Stimulated activated naive B cell treated with anti-CD40 and anti-IgM and Interleukin-4, amounts not matched to agents 10 μg/mL and 1 μg/mL and 100 μg/mL, for 72 hours (primary cell): ENCODE data around the gene C4orf33.
"Not testable (repeated sequence)": the region's sequence is repeated elsewhere in the genome, so short reads cannot be mapped to it uniquely, and the experiment has no call there.

ENCODE experiments used
- ATAC-seq, 2 donors: fragments of 150-1000 bp; cut with Tn5 transposase; replicated peaks; 2 replicates each; pipeline ENCODE4 v1.10.0; 2021; ENCODE audit warnings: moderate library complexity in 1 of 2
- DNase-seq: peaks from one replicate; pipeline ENCODE4 v3.0.0; 2021
- H3K27ac Mint-ChIP-seq: one replicate; pipeline ENCODE4 v1.8.0; 2022; ENCODE audit warnings: mild to moderate bottlenecking, mixed read lengths
- H3K27me3 Mint-ChIP-seq, 2 donors: one replicate each; pipeline ENCODE4 v1.8.0; 2022; ENCODE audit warnings: mixed read lengths in 2 of 2
- H3K36me3 Mint-ChIP-seq, 2 donors: one replicate each; pipeline ENCODE4 v1.8.0; 2022; ENCODE audit warnings: mixed read lengths in 2 of 2, mild to moderate bottlenecking in 1 of 2
- H3K4me1 Mint-ChIP-seq, 2 donors: one replicate each; pipeline ENCODE4 v1.8.0; 2022; ENCODE audit warnings: mixed read lengths in 2 of 2, mild to moderate bottlenecking in 1 of 2
- H3K4me3 Mint-ChIP-seq, 2 donors: one replicate each; pipeline ENCODE4 v1.8.0; 2022; ENCODE audit warnings: mild to moderate bottlenecking in 2 of 2, mixed read lengths in 2 of 2, moderate library complexity in 1 of 2
- H3K9me3 Mint-ChIP-seq, 2 donors: one replicate each; pipeline ENCODE4 v1.8.0; 2022; ENCODE audit warnings: mixed read lengths in 2 of 2, mild to moderate bottlenecking in 1 of 2

C4orf33 gene

DNA sequence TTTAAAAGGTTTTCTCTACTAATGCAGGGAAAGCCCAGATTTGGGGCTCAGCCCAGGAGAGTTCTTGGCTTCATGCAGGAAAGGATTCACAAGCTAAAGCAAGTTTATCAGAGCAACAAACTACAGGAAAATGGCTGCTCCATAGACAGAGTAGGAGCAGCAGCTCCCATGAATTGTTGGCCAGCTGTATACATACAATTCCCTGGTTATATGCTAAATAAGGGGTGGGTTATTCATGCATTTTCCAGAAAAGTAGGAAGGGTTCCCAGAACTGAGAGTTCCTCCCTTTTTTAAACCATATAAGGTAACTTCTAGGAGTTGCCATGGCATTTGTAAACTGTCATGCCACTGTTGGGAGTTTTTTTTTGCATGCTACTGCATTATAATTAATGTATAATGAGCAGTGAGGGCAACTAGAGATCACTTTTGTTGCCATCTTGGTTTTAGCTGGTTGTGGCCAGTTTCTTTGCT lies 2.6 kb downstream of the C4orf33 start:
- Mint-ChIP-seq H3K9me3 (no peaks in the 10 kb centered on the region), H3K27ac (no peak overlapping the region), H3K36me3 (peaks cover 4 to 6% of the 10 kb centered on the region in 2 donors), H3K27me3 (no peaks in the 10 kb centered on the region), H3K4me1 (peaks cover 4 to 5% of the 10 kb centered on the region in 2 donors), H3K4me3 (no peak overlapping the region)
- no peak for DNase-seq
- ATAC-seq, result no peak

DNA sequence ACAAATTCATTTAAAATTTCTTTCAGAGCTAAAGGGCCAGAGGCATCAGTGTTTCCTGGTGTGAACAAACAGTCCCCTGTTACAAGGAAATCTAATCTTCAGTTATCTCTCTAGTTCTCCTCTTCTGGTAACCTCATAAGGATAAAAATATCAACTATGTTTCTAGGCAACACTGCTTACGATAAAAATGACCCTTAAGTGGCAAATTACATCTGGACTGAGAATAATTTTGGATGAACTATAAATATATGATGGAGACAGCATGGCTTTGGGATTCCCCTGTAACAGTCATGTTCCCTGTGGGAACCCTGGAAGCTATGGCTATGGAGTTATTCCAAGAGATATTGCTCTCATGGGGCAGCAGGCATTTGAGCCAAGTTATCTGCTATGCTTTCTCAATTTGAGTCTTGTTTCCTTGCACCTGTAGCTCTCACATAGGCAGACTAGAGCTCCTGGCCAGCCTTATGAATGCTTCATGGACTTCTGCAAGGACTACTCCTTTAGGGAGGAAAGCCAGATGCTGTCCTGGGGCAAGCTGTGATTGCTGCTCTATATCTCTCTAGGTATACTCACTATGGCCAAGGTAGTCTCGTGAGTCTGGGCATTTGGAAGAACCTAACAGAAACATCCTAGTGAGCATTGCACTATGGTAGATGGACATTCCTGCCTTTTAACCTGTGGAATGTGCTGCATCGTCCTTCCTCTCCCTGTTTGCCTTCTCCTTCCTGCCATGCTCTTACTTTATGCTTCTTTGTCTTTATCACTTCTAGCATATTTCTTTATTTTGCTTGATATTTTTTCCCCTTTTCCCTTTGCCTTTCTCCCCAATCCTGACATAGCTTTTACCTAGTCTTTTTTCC lies 14.2 kb downstream of the C4orf33 start:
- no peaks in the 10 kb centered on the region for H3K4me1 Mint-ChIP-seq
- H3K36me3 Mint-ChIP-seq, result peaks cover 0 to 19% of the 10 kb centered on the region in 2 donors
- H3K4me3 Mint-ChIP-seq, result no peak overlapping the region
- no peaks in the 10 kb centered on the region for H3K27me3 Mint-ChIP-seq
- H3K9me3 Mint-ChIP-seq, result no peaks in the 10 kb centered on the region
- no peak for DNase-seq
- no peak overlapping the region for H3K27ac Mint-ChIP-seq
- ATAC-seq, result no peak

GRCh38 chr4:129110931-129111330 lies 15.0 kb downstream of the C4orf33 start:
- H3K4me3 Mint-ChIP-seq, result no peak overlapping the region
- H3K27ac Mint-ChIP-seq, result no peak overlapping the region
- H3K9me3 Mint-ChIP-seq, result no peaks in the 10 kb centered on the region
- DNase-seq, result no peak
- H3K36me3 Mint-ChIP-seq, result peaks cover 0 to 19% of the 10 kb centered on the region in 2 donors
- no peaks in the 10 kb centered on the region for H3K4me1 Mint-ChIP-seq
- no peaks in the 10 kb centered on the region for H3K27me3 Mint-ChIP-seq
- no peak for ATAC-seq

GRCh38 chr4:129111919-129112318 lies 16.0 kb downstream of the C4orf33 start:
- Mint-ChIP-seq H3K36me3 (peaks cover 0 to 20% of the 10 kb centered on the region in 2 donors), H3K9me3 (no peaks in the 10 kb centered on the region), H3K27me3 (no peaks in the 10 kb centered on the region), H3K27ac (no peak overlapping the region), H3K4me1 (no peaks in the 10 kb centered on the region), H3K4me3 (no peak overlapping the region)
- ATAC-seq (no peak), DNase-seq (no peak)

- DNase-seq (no peak), ATAC-seq (no peak)
- Mint-ChIP-seq H3K9me3 (no peaks in the 10 kb centered on the region), H3K27ac (no peak overlapping the region), H3K4me3 (no peak overlapping the region), H3K36me3 (peaks cover 0 to 25% of the 10 kb centered on the region in 2 donors), H3K27me3 (no peaks in the 10 kb centered on the region), H3K4me1 (no peaks in the 10 kb centered on the region)
These were observed 17.5 kb downstream of the C4orf33 start for GRCh38 chr4:129113434-129113833.

GRCh38 chr4:129113919-129114318 lies 18.0 kb downstream of the C4orf33 start:
- DNase-seq (no peak), ATAC-seq (no peak)
- Mint-ChIP-seq H3K27ac (no peak overlapping the region), H3K9me3 (no peaks in the 10 kb centered on the region), H3K27me3 (no peaks in the 10 kb centered on the region), H3K4me1 (no peaks in the 10 kb centered on the region), H3K4me3 (no peak overlapping the region), H3K36me3 (peaks cover 0 to 24% of the 10 kb centered on the region in 2 donors)

GRCh38 chr4:129117705-129118104 lies 21.8 kb downstream of the C4orf33 start:
- no peak overlapping the region for H3K27ac Mint-ChIP-seq
- no peak overlapping the region for H3K4me3 Mint-ChIP-seq
- H3K9me3 Mint-ChIP-seq, result no peaks in the 10 kb centered on the region
- H3K36me3 Mint-ChIP-seq, result peaks cover 0 to 9% of the 10 kb centered on the region in 2 donors
- ATAC-seq (no peak), DNase-seq (no peak)
- no peaks in the 10 kb centered on the region for H3K27me3 Mint-ChIP-seq
- H3K4me1 Mint-ChIP-seq, result no peaks in the 10 kb centered on the region

- not testable (repeated sequence) for ATAC-seq, H3K9me3 Mint-ChIP-seq, DNase-seq, H3K4me3 Mint-ChIP-seq, H3K27me3 Mint-ChIP-seq, H3K4me1 Mint-ChIP-seq, H3K27ac Mint-ChIP-seq, H3K36me3 Mint-ChIP-seq
These were observed 30.7 kb downstream of the C4orf33 start for GRCh38 chr4:129126614-129127013.

DNA sequence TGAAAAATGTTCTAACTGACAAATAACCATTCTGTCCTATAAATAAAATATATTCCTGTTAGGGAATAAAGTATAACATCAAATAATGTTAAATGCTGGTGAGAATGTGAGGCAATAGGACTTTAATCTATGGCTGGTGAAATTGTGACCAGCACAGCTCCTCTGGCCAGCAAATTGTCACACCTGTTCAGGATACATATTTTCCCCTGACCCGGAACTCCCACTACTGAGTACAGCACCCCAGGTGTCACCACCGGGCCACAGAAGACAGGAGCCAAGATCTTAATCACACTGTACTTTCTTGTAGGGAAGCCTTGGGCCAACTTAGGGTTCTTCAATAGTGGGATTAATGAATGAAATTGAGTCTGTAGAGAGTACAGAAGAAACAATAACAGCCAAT lies 33.2 kb downstream of the C4orf33 start:
- no peak for ATAC-seq
- Mint-ChIP-seq H3K27me3 (no peaks in the 10 kb centered on the region), H3K4me1 (no peaks in the 10 kb centered on the region), H3K36me3 (peaks cover 3 to 10% of the 10 kb centered on the region in 2 donors), H3K4me3 (no peak overlapping the region), H3K27ac (no peak overlapping the region), H3K9me3 (peaks cover 0 to 4% of the 10 kb centered on the region in 2 donors)
- DNase-seq, result no peak

DNA sequence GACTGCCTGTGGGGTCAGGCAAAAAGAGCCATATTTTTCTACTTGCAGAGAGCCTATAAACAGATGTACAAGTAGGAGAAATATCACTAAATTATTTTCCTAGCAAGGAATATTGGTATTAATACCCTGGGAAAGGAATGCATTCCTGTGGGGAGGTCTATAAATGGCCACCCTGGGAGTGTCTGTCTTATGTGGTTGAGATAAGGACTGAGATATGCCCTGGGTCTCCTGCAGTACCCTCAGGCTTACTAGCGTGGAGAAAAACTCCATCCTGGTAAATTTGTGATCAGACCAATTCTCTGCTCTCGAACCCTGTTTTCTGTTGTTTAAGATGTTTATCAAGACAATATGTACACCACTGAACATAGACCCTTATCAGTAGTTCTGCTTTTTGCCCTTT lies 35.4 kb downstream of the C4orf33 start:
- H3K9me3 Mint-ChIP-seq, result peaks cover 0 to 2% of the 10 kb centered on the region in 2 donors
- no peak overlapping the region for H3K4me3 Mint-ChIP-seq
- DNase-seq (no peak), ATAC-seq (no peak)
- H3K27me3 Mint-ChIP-seq, result no peaks in the 10 kb centered on the region
- peaks cover 0 to 3% of the 10 kb centered on the region in 2 donors for H3K36me3 Mint-ChIP-seq
- no peaks in the 10 kb centered on the region for H3K4me1 Mint-ChIP-seq
- H3K27ac Mint-ChIP-seq, result no peak overlapping the region

GRCh38 chr4:129136433-129136832 lies 40.5 kb downstream of the C4orf33 start:
- Mint-ChIP-seq H3K4me3 (no peak overlapping the region), H3K36me3 (peaks cover 0 to 3% of the 10 kb centered on the region in 2 donors), H3K9me3 (peaks cover 0 to 2% of the 10 kb centered on the region in 2 donors), H3K4me1 (no peaks in the 10 kb centered on the region), H3K27ac (no peak overlapping the region), H3K27me3 (no peaks in the 10 kb centered on the region)
- peak in 1 of 2 donors; percentile 31 for ATAC-seq
- no peak for DNase-seq

GRCh38 chr4:129138810-129139496 lies 43.0 kb downstream of the C4orf33 start:
- Mint-ChIP-seq H3K36me3 (no peaks in the 10 kb centered on the region), H3K27me3 (no peaks in the 10 kb centered on the region), H3K9me3 (no peaks in the 10 kb centered on the region), H3K27ac (no peak overlapping the region), H3K4me1 (no peaks in the 10 kb centered on the region), H3K4me3 (no peak overlapping the region)
- ATAC-seq (no peak), DNase-seq (no peak)

DNA sequence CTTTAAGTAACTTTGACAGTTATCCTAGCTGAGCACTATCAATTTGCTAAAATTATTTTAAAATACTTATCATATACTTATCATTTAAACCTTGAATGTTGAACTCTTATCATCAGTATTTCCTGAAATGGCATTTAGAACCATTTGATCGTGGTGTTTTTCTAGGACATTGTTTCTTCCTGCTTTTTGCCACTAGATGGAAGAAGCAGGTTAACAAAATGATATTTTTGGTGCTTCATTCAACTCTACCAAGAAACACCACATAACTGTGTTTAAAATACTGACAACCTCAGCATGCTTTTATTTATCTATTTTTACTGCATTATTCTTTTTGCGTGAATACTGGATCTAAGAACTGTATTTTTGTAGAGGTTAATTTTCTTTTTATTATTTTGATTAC lies 44.6 kb downstream of the C4orf33 start:
- no peaks in the 10 kb centered on the region for H3K9me3 Mint-ChIP-seq
- ATAC-seq (no peak), DNase-seq (no peak)
- H3K27me3 Mint-ChIP-seq, result peaks cover 0 to 9% of the 10 kb centered on the region in 2 donors
- H3K4me1 Mint-ChIP-seq, result no peaks in the 10 kb centered on the region
- no peaks in the 10 kb centered on the region for H3K36me3 Mint-ChIP-seq
- H3K4me3 Mint-ChIP-seq, result no peak overlapping the region
- no peak overlapping the region for H3K27ac Mint-ChIP-seq

- Mint-ChIP-seq H3K36me3 (no peaks in the 10 kb centered on the region), H3K9me3 (no peaks in the 10 kb centered on the region), H3K4me1 (no peaks in the 10 kb centered on the region), H3K4me3 (no peak overlapping the region), H3K27ac (no peak overlapping the region), H3K27me3 (peaks cover 0 to 9% of the 10 kb centered on the region in 2 donors)
- DNase-seq (no peak), ATAC-seq (no peak)
These were observed 47.4 kb downstream of the C4orf33 start for GRCh38 chr4:129143359-129143758.

GRCh38 chr4:129144755-129145206 lies 48.8 kb downstream of the C4orf33 start:
- DNase-seq (no peak), ATAC-seq (no peak)
- Mint-ChIP-seq H3K36me3 (no peaks in the 10 kb centered on the region), H3K27me3 (peaks cover 5 to 10% of the 10 kb centered on the region in 2 donors), H3K4me3 (no peak overlapping the region), H3K27ac (no peak overlapping the region), H3K9me3 (no peaks in the 10 kb centered on the region), H3K4me1 (no peaks in the 10 kb centered on the region)
